T-helper 2 cell treated with Interferon-gamma antibody and Interleukin-4, amounts not matched to agents 5 μg/mL and 100 μg/mL, for 36 hours (primary cell): ENCODE results near the gene RNF213.
A peak's percentile ranks its signal among the peaks of the same experiment; 100 is the strongest.

Experiments
- DNase-seq: peaks from one replicate; pipeline ENCODE4 v3.0.0; 2021; ENCODE audit warnings: low spot score
- H3K27ac Mint-ChIP-seq: one replicate; pipeline ENCODE4 v1.8.0; 2021; ENCODE audit warnings: mild to moderate bottlenecking, mixed read lengths
- H3K27me3 Mint-ChIP-seq: one replicate; pipeline ENCODE4 v1.8.0; 2021; ENCODE audit warnings: low read depth, mixed read lengths
- H3K36me3 Mint-ChIP-seq: one replicate; pipeline ENCODE4 v1.8.0; 2021; ENCODE audit warnings: low read depth, mixed read lengths
- H3K4me1 Mint-ChIP-seq: one replicate; pipeline ENCODE4 v1.8.0; 2021; ENCODE audit warnings: low read depth, mixed read lengths
- H3K4me3 Mint-ChIP-seq: one replicate; pipeline ENCODE4 v1.8.0; 2022; ENCODE audit warnings: mild to moderate bottlenecking, moderate library complexity, mixed read lengths
- H3K9me3 Mint-ChIP-seq: one replicate; pipeline ENCODE4 v1.8.0; 2021; ENCODE audit warnings: mixed read lengths

Gene RNF213

DNA sequence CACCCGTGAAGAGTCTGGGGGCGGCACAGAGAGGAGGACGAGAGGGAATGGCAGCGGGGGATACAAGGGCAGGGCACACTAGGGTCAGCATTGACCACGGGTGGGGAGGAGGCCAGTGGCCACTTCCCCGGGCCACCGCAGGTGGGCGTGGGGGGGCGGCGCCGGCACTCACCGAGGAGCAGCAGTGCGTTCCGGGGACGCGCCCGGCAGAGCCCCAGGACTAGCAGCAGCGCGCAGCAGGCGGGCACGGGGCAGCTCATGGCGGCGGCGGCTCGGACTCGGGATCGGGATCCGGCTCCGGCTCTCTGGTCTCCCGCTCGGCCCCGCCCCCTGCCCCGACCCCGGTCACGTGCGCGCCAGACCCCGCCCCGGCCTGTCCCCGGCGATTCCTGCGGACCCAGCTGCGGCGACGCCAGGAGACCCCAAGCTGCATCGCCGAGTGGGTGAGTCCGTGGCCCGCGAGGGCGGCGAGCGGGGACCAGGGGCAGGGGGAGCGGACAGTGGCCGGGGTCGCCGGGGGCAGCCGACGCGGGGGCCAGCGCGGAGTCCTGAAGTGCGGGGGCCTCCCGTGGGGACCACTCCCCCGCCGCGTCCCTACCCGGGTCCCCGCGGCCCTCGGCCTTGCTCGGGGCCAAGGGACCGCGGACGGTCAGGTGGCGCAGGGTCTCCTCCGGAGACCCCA lies 40.5 kb upstream of the RNF213 start, which contains the start of the genes SGSH and SLC26A11:
TSS of gene SGSH (minus strand) at position 280 of the 682 bp plus-strand sequence. CDS start at position 260, 20 bp downstream.
TSS of gene SLC26A11 (plus strand) at position 374 of the 682 bp plus-strand sequence. CDS start 1,134 bp downstream, outside the sequence.
- H3K4me1 Mint-ChIP-seq: peaks cover 15% of the 10 kb centered on the region
- peak within 1 kb of the TSS; percentile 90 for H3K27ac Mint-ChIP-seq
- H3K36me3 Mint-ChIP-seq: peaks cover 14% of the 10 kb centered on the region
- DNase-seq: peak; percentile 54
- no peaks in the 10 kb centered on the region for H3K27me3 Mint-ChIP-seq
- H3K4me3 Mint-ChIP-seq: peak within 1 kb of the TSS; percentile 89
- no peaks in the 10 kb centered on the region for H3K9me3 Mint-ChIP-seq

DNA sequence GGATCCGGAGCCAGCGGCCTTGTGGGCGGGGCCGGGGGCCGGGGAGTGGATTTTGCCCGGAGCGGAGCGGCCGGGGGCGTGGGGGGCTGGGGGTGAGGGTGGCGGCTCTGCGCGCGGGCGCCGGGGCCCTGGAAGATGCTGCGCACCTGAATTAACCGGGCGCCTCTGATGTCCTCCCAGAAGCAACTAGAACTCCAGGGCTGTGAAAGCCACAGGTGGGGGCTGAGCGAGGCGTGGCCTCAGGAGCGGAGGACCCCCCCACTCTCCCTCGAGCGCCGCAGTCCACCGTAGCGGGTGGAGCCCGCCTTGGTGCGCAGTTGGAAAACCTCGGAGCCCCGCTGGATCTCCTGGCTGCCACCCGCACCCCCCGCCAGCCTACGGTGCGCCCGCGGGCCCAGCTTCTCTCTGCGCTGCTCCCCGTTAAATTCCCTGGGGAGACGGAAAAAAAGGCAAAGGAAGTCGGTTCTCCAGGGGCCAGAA lies 39.9 kb upstream of the RNF213 start:
- Mint-ChIP-seq H3K36me3 (peaks cover 12% of the 10 kb centered on the region), H3K4me1 (peaks cover 15% of the 10 kb centered on the region), H3K4me3 (peak overlapping the region; percentile 80), H3K27ac (peak overlapping the region; percentile 69), H3K27me3 (no peaks in the 10 kb centered on the region), H3K9me3 (no peaks in the 10 kb centered on the region)
- no peak for DNase-seq

DNA sequence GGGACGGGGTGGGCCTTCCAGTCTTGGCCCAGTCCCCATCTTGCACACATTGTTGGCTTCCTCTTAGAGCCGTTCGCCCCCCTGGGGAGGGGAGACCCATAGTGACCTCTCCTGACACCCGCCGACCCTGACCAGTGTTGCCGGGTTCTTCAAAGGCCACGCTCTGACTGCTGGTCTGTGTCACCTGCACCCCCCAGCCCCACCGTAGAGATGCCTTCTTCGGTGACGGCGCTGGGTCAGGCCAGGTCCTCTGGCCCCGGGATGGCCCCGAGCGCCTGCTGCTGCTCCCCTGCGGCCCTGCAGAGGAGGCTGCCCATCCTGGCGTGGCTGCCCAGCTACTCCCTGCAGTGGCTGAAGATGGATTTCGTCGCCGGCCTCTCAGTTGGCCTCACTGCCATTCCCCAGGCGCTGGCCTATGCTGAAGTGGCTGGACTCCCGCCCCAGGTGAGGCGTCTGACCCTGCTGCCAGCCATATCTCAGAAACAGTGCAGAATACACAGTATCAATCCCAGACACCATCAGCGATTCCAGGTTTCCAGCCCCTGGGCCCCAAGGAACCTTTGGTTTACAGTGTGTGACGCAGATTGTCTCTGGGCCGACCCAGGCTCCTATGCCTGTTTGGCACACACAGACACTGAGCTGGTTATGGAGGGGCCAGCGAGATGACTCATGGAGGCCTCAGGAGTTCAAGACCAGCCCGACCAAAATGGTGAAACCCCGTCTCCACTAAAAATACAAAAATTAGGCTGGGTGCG lies 39.1 kb upstream of the RNF213 start:
- H3K4me1 Mint-ChIP-seq: peaks cover 15% of the 10 kb centered on the region
- peak overlapping the region; percentile 80 for H3K4me3 Mint-ChIP-seq
- H3K27me3 Mint-ChIP-seq: no peaks in the 10 kb centered on the region
- peak overlapping the region; percentile 69 for H3K27ac Mint-ChIP-seq
- DNase-seq: no peak
- peaks cover 7% of the 10 kb centered on the region for H3K36me3 Mint-ChIP-seq
- no peaks in the 10 kb centered on the region for H3K9me3 Mint-ChIP-seq

DNA sequence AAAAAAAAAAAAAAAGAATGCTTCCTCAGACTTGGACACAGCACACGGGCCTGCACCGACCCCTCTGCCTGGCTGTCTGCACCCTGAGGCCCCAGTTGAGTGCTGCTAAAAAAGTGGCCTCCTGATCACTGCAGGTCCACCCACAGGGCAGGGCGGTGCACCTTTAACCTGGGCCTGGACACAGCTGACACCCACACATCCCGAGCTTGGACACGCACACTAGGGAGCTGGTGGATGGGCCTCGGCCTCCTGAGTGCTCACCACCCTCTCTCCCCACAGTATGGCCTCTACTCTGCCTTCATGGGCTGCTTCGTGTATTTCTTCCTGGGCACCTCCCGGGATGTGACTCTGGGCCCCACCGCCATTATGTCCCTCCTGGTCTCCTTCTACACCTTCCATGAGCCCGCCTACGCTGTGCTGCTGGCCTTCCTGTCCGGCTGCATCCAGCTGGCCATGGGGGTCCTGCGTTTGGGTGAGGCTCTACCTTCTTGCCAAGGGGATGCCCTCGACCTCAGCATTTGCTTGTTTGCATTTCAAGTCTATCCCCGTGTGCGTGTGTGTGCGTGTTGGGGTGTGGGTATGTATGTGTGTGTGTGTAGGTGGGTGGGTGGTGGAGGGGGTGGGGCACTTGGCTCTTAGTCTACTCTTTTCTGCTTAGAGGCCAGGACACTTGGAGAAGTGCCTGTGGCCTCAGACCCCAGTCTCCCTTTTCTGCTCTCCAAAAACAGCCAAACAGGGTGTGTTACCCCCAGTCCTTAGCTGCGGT lies 38.1 kb upstream of the RNF213 start:
- Mint-ChIP-seq H3K36me3 (peaks cover 2% of the 10 kb centered on the region), H3K4me1 (peaks cover 13% of the 10 kb centered on the region), H3K9me3 (no peaks in the 10 kb centered on the region), H3K27me3 (no peaks in the 10 kb centered on the region), H3K27ac (no peak overlapping the region), H3K4me3 (peak overlapping the region; percentile 18)
- DNase-seq: no peak

- no peak for DNase-seq
- Mint-ChIP-seq H3K36me3 (no peaks in the 10 kb centered on the region), H3K4me3 (peak overlapping the region; percentile 15), H3K27me3 (no peaks in the 10 kb centered on the region), H3K27ac (no peak overlapping the region), H3K4me1 (peaks cover 11% of the 10 kb centered on the region), H3K9me3 (no peaks in the 10 kb centered on the region)
Observed at GRCh38 chr17:80223142-80223815, 37.4 kb upstream of the RNF213 start.

- H3K4me3 Mint-ChIP-seq: no peak overlapping the region
Observed at GRCh38 chr17:80223838-80224497, 36.7 kb upstream of the RNF213 start.

GRCh38 chr17:80224683-80225082 lies 36.0 kb upstream of the RNF213 start:
- no peaks in the 10 kb centered on the region for H3K9me3 Mint-ChIP-seq
- peaks cover 2% of the 10 kb centered on the region for H3K4me1 Mint-ChIP-seq
- H3K27ac Mint-ChIP-seq: no peak overlapping the region
- DNase-seq: no peak
- no peaks in the 10 kb centered on the region for H3K27me3 Mint-ChIP-seq
- no peak overlapping the region for H3K4me3 Mint-ChIP-seq
- no peaks in the 10 kb centered on the region for H3K36me3 Mint-ChIP-seq

More at GRCh38 chr17:80223838-80224497, 36.7 kb upstream of the RNF213 start:
- DNase-seq: no peak
- Mint-ChIP-seq H3K9me3 (no peaks in the 10 kb centered on the region), H3K36me3 (no peaks in the 10 kb centered on the region), H3K27ac (no peak overlapping the region), H3K27me3 (no peaks in the 10 kb centered on the region), H3K4me1 (peaks cover 4% of the 10 kb centered on the region)

GRCh38 chr17:80225230-80225629 lies 35.4 kb upstream of the RNF213 start:
- Mint-ChIP-seq H3K27ac (no peak overlapping the region), H3K9me3 (no peaks in the 10 kb centered on the region), H3K4me1 (peaks cover 2% of the 10 kb centered on the region), H3K4me3 (no peak overlapping the region), H3K36me3 (peaks cover 1% of the 10 kb centered on the region), H3K27me3 (no peaks in the 10 kb centered on the region)
- DNase-seq: no peak

GRCh38 chr17:80227156-80227555 lies 33.5 kb upstream of the RNF213 start:
- peaks cover 7% of the 10 kb centered on the region for H3K9me3 Mint-ChIP-seq
- no peaks in the 10 kb centered on the region for H3K4me1 Mint-ChIP-seq
- no peak overlapping the region for H3K4me3 Mint-ChIP-seq
- H3K36me3 Mint-ChIP-seq: peaks cover 7% of the 10 kb centered on the region
- H3K27me3 Mint-ChIP-seq: no peaks in the 10 kb centered on the region
- DNase-seq: no peak
- H3K27ac Mint-ChIP-seq: no peak overlapping the region

DNA sequence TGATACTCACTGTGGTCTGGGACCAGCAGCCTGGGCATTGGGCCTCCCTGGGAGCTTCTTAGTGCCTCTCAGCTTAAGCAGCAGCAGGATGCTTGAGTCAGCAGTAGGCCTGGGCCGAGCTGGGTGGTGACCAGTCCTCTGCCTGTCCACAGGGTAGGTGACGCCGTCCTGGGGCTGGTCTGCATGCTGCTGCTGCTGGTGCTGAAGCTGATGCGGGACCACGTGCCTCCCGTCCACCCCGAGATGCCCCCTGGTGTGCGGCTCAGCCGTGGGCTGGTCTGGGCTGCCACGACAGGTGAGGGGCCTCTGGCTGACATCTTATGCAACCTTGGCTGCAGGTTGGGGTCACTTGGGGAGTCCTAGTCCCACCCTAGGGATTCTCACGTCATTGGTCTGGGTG lies 33.0 kb upstream of the RNF213 start:
- Mint-ChIP-seq H3K9me3 (peaks cover 12% of the 10 kb centered on the region), H3K36me3 (peaks cover 10% of the 10 kb centered on the region), H3K27me3 (no peaks in the 10 kb centered on the region), H3K27ac (no peak overlapping the region), H3K4me3 (no peak overlapping the region), H3K4me1 (no peaks in the 10 kb centered on the region)
- no peak for DNase-seq

DNA sequence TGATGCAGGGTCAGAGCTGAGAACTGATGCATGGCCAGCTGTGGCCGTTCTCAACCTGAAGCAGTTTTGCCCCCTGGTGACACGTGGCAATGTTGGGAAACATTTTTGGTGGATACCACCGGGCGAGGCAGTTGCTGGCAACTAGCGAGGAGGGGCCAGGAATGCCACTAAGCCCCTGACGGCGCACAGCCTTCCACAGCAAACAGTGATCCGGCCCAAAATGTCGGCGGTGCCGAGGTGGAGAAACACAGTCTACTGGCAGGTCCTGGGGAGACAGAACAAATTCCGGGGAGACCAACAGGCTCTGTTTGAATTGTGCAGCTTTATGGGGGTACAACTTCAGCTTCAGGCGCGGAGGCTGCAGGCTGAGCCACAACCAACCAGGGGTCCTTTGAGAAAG lies 32.2 kb upstream of the RNF213 start:
- H3K36me3 Mint-ChIP-seq: peaks cover 14% of the 10 kb centered on the region

DNA sequence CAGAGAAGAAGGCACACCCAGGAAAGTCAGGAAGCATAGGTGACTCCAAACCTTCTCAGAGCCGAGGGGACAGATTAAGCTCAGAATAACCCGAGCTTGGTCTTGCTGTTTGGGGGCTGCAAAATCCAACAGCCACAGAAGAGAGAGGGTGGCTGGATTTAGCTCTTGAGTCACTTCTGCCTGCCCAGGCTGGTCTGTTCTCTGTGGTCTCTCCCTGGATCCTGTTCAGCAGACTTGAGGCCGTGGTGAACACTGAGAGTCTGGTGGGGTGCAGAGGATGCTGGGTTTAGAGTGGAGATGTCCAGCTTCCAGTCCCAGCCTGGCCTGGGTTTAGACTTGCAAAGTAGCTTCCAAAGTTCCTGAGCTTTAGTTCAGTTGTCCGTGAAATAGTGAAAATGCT lies 31.6 kb upstream of the RNF213 start:
- Mint-ChIP-seq H3K27me3 (no peaks in the 10 kb centered on the region), H3K4me3 (no peak overlapping the region), H3K9me3 (peaks cover 20% of the 10 kb centered on the region), H3K36me3 (peaks cover 16% of the 10 kb centered on the region), H3K27ac (no peak overlapping the region), H3K4me1 (no peaks in the 10 kb centered on the region)
- no peak for DNase-seq

More for the DNA sequence above, 32.2 kb upstream of the RNF213 start:
- H3K27ac Mint-ChIP-seq: no peak overlapping the region
- H3K27me3 Mint-ChIP-seq: no peaks in the 10 kb centered on the region
- peaks cover 17% of the 10 kb centered on the region for H3K9me3 Mint-ChIP-seq
- H3K4me3 Mint-ChIP-seq: no peak overlapping the region
- DNase-seq: no peak
- no peaks in the 10 kb centered on the region for H3K4me1 Mint-ChIP-seq

DNA sequence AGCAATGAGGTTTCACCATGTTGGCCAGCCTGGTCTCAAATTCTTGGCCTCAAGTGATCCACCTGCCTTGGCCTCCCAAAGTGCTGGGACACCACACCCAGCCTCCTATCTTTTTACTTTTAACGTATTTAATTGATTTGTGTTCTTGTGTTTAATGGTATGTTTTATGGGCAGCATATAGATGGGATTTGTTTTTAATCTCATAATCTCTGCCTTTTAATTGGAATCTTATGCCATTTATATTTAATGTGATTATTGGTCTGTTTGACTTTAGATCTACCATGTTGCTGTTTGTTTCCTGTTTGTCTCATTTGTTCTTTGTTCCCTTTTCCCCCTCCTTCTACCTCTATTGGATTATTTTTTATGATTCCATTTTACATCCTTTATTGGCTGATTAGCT lies 28.2 kb upstream of the RNF213 start:
- Mint-ChIP-seq H3K36me3 (peaks cover 20% of the 10 kb centered on the region), H3K27me3 (no peaks in the 10 kb centered on the region), H3K4me1 (no peaks in the 10 kb centered on the region), H3K9me3 (peaks cover 24% of the 10 kb centered on the region), H3K4me3 (no peak overlapping the region), H3K27ac (no peak overlapping the region)
- DNase-seq: no peak
